ENCODE results near the gene XK.

- TF ChIP-seq POLR2AphosphoS5 (IDR thresholded peaks at IDR 0.05) = no peak
- no peak for TF ChIP-seq CTCF (IDR thresholded peaks at IDR 0.05)
- no peak for TF ChIP-seq POLR2A (IDR thresholded peaks at IDR 0.05)
- TF ChIP-seq EP300 (IDR thresholded peaks at IDR 0.05; ENCODE audit: low read depth) = no peak
Observed at GRCh38 chrX:37677765-37678164, 7.8 kb upstream of the XK start.
